Peyer's patch (tissue), 4 donors: ENCODE measurements around the gene ITGA8.

Experiments used
- CTCF ChIP-seq, 6 experiments: fragments of 450-650 bp in 4 of 6; fragments of 200-600 bp in 2 of 6; sonication (generic) in 1 of 6; IDR thresholded peaks; one replicate each; pipeline ENCODE4 v1.5.1; 2017 to 2019; ENCODE audit warnings: antibody characterized with exemption in 6 of 6, mild to moderate bottlenecking in 3 of 6, moderate library complexity in 1 of 6
- POLR2A ChIP-seq, 2 donors: fragments of 450-650 bp; IDR thresholded peaks; one replicate each; pipeline ENCODE4 v1.5.1; 2017; ENCODE audit warnings: antibody characterized with exemption in 2 of 2, mild to moderate bottlenecking in 2 of 2, moderate library complexity in 2 of 2

GRCh38 chr10:15724683-15725082 is 5.0 kb upstream of the ITGA8 start:
- TF ChIP-seq POLR2A (IDR thresholded peaks at IDR 0.05) (no peak), CTCF (IDR thresholded peaks at IDR 0.05) (no peak)
